Inflammatory macrophage treated with lipopolysaccharide for 4 hours (primary cell): Measurements from ENCODE around the gene EGFR.

Experiments used
- DNase-seq: peaks from one replicate; pipeline ENCODE4 v3.0.0-alpha.2; 2020

The EGFR gene

DNA sequence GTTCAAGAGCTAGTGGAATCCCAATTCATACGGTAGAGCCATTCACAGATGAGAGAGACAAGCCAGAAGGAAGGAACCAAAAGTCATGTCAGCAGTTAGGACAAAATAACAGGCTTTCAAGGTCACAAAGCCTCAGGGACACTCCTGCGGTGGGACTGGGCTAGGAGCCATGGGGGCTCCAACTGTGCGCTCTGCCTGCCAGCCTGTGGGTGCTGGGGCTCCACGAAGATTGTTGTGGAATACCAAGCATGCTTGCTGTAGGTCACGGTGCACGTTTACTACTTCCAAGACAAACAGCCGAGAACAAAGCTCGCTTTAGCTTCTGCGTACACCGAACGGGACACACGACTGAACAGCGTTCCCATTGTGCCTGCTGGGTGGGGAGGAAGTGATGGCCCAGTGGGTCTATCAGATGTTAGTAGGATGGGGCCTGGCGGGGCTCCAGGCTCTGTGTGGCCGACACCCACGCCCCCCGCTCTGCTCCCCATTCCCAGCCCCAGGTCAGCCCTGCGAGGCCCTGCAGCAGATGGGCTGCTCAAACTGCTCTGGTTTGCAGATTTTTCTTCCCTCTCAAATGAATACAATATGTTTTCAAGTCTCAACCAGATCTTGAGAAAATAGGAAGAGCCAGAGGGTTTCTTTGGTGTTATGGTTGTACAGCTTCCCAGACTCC is 158.9 kb downstream of the EGFR start:
- no peak for DNase-seq

DNA sequence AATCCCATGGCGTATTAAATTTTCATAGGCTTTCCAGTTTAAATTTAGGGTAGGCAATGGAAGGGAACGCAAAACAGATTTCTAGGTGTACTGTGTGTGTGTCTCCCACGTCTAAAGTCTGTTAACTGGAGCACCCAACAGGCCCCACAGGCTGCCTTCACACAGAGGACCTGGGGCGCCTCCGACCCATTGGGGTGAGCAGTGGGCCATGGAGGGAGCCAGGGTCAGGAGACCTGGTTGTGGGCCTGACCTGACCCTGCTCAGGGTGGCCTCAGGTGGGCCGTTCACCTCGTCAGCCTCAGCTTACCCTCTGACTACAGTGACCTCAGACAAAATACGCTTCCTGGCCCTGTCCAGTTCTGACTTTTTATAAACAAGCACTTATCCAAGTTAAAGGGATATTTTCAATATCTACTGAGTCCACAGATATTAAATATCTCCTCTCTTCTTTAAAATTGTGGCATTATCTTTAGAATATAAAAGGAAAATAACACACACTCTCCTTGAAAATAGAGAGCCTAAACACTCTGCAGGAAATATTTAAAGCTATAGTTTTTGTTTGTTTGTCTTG is 159.6 kb downstream of the EGFR start:
- no peak for DNase-seq

DNA sequence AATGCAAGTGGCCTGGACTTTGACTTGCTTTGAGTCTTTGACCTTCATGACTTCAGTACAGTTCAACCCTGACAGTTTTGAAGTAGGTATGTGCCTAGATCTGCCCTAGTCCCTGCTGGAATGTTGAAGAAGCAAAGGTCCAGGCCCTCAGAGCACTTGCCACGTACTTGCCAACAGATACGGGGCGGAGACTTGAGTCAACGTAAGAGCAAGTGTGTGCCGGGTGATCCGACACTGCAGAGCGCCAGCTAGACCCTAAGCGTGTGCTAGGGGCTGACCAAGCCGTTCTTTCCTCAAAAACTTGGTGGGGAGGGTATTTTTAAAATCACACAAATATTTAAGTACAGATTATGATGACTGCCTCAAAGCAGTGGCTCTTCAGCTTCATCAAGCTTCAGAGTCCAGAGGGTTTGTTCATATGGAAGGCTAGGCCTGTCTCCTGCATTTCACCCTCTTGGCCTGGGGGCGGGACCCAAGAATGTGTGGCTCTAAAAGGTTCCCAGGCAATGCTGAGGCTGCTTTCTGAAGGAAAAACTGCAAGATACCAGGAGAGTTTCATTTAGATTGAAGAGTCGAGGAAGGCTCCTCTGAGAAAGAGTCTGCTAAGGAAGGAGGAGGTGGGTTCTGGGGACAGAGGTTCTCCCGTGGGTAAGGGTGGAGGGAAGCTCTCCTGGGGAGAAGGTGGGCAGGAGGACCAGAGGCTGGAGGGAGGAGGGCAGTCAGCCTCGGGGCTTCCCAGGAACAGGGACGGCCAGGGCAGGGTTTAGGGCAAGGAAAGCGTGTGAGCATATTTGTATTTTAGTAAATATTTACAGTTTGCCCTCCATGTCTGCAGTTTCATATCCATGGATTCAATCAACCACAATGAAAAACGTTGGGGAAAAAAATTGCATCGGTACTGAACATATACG is 160.3 kb downstream of the EGFR start:
- no peak for DNase-seq

DNA sequence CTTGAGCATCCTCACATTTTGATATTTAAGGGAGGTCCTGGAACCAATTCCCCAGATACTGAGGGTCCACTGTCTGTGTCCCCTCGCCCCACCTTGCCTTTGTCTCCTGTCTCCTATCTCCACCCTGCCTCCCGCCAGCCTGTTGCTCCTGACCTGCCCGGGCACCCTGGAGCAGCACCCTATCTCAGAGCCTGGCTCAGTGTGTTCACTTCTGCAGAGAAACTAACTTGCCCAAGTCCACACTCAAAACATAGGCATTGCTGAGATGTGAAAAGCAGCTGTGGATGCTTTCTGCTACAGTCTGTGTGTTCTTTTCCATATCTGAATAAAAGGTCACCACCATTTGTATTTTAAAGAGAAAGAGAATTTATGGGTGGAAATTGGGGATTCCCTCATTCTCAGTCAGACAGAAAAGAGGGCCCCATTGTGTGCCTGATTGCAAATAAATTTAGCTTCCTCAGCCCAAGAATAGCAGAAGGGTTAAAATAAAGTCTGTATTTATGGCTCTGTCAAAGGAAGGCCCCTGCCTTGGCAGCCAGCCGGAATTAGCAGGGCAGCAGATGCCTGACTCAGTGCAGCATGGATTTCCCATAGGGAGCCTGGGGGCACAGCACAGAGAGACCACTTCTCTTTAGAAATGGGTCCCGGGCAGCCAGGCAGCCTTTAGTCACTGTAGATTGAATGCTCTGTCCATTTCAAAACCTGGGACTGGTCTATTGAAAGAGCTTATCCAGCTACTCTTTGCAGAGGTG is 161.3 kb downstream of the EGFR start:
- DNase-seq = no peak

DNA sequence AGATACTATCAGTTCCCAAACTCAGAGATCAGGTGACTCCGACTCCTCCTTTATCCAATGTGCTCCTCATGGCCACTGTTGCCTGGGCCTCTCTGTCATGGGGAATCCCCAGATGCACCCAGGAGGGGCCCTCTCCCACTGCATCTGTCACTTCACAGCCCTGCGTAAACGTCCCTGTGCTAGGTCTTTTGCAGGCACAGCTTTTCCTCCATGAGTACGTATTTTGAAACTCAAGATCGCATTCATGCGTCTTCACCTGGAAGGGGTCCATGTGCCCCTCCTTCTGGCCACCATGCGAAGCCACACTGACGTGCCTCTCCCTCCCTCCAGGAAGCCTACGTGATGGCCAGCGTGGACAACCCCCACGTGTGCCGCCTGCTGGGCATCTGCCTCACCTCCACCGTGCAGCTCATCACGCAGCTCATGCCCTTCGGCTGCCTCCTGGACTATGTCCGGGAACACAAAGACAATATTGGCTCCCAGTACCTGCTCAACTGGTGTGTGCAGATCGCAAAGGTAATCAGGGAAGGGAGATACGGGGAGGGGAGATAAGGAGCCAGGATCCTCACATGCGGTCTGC is 162.2 kb downstream of the EGFR start:
- no peak for DNase-seq

DNA sequence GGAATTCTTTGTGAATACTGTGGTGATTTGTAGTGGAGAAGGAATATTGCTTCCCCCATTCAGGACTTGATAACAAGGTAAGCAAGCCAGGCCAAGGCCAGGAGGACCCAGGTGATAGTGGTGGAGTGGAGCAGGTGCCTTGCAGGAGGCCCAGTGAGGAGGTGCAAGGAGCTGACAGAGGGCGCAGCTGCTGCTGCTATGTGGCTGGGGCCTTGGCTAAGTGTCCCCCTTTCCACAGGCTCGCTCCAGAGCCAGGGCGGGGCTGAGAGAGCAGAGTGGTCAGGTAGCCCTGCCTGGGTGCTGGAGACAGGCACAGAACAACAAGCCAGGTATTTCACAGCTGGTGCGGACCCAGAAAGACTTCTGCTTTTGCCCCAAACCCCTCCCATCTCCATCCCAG is 162.9 kb downstream of the EGFR start:
- DNase-seq = no peak

DNA sequence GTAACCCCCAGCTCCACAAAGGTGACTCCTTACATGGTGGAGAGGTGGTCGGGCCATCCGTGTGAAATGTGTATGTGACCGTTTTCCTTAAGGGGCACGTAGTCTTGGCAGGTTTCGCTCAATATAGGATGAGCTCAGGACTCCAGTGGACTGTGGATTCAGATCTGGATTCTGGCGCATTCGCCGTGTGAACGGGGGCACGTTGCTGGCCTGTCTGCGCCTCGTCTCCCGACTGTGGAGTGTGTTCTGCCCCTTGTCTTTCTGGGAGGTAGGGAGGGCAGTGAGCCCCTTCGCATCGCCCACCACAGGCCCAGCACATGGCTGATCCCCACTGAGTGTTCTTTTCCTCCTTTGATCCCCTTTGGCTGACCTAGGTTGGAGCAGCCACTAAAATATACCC is 165.1 kb downstream of the EGFR start:
- no peak for DNase-seq

DNA sequence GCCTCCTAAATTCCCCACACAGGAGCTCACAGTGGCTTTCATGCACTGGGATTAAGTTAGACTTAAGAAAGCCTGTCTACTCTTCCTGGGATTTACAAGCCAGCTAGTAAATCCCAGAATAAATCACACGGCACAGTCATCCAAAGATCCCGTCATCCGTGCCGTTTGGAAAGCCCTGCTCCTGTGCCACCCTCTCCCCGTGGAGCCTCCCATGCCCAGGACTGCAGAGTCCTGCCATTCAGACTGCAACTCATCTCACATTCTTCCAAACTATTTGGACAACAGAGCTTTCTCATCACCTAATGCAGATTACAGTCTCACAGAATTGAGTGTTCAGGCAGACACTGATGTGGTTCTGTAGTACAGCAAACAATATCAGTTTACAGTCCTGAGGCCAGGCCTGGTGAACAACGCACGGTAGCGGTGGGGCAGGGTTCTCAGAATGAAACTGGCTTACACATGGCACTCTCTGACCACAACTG is 166.5 kb downstream of the EGFR start:
- no peak for DNase-seq

DNA sequence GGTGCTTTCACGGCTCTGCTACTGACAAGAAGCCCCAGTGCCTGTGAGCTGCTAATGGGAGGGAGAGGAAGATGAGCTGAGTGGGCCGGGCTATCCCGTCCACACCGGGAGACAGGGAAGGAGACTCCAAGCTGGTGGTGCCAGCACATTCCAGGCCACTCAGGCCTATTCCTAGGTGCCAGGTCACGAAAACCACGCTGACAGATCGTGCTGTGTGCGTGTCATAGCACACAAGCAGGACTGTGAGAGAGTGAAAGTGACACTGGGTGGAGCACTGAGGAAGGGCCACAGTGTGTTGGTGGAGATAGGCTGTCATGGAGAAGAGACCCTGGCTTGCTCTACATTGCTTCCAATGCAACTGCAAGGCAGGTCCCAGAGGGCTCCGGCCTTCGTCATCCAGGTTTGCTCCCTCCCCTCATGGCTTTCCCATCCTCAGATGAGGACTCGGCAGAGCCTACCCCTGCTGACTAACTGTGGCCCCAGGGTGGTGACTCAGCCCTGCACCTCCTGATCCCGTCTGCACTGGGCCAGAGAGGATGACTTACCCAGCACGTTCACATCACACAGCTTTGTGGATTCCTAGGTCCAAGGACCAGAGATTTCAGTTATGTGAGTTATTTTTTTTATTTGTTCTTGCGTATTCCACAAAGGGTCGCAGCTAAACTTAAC is 167.3 kb downstream of the EGFR start:
- DNase-seq = no peak

DNA sequence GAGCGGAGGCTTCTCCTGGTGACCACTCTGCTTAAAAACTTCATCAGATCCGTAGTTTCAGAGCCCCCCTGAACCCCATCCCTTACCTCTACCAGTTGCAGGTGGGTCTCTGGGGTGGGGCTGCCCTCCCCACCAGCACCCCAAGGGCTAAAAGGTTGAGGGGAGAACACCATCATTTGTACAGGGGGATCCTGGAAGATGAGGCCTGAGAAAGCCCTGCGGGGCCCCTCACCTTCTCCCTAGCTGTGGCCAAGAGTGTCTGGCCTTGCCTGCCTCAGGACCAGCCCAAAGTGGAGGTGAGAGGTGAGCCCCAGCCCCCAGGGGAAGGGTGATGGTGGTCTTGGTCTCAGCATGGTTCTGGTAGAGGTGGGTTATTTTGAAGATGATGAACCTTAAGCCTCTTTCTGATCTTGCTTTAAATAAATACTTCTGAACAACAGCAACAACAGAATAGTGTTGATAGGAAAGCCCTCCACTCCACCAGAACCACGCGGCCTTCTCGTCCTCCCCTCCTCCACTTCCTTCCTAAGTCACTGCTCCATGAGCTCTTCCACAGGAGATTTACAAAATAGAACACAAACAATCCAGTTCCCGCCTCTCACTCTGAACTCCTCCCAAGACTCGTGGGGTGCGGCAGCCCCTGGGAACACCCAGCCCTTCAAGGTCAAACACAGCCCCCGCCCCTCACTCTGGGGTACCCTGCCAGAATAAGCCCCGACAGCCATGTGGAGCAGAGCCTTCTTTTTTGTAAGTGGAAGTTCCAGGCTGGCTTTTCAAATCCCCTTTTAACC is 169.1 kb downstream of the EGFR start:
- DNase-seq = no peak

DNA sequence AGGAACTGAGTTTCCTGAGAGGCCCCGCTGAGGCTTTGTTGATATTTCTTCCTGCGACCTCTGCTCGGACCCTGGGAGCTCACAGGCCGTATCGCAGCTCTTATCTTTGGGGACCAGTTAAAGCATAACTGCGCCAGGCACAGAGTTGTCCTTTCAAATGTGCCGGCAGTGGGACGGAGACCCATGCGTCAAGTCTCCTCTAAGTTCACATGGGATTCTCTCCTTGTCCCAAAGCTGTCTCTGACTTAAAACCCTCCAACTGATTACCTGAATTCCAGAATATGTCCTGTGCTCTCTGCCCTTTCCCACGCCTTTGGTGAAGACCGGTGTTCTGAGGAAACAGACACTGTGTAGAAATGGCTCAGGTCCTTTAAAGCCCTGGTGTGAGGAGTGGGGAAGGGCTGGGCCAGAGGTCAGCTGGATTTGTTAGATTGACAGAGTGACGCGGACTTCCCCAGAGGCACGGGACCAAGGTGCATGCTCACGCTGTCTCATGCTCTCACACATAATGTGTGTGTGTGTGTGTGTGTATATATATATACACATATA is 169.8 kb downstream of the EGFR start:
- no peak for DNase-seq

DNA sequence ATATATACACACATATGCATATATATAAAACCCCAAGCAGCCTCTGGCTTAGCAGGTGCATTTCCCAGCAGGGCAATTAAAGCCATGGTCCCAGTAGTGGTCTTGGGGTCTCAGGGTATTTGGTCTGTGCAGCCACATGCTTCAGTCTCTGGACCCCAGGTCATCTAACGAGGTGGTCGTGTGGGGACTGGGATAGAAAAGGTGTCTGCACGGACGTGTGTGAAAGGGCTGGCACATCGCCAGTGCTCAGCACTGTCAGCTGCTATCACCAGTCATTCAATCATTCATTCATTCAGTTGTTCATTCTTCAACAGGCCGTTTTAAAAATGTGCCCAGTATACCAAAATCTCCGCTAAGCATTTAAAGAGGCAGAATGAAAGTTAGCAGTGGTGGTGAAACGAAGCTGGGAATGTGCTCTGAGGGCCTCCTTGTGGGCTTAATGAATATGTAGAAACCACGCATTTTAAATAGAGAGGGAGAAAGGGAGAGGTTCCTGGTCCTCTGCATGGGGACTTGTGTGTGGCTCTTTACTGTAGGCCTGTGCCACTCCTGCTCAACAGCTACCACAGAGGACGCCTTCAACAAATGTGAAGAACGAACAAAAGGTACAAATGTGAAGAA is 170.4 kb downstream of the EGFR start:
- DNase-seq = no peak

DNA sequence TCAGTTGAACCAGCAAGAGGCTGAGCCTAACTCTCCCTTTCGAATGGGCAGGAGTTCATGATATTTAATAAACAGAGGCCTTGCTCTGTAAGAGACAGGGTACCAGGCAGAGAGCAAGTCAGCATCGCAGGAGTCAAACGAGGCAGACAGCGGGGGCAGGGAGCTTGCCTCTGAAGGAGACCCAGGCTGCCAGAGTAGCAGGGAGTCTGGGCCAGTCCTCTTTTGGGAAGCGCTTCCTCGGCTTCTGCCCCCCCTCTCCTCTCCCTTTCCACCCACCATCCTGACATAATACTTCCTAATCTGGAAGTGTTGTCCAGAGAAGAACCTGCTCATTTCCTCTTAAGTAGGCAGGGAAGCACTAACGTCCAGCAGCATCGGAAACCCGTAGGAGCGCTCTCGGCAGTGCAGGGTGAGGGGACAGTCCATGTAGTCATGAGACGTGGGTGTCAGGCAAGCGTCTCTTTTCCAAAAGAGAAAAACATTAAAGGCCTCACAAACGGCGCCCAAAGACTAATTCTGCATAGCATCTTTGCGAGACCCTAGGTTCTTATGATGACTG is 171.1 kb downstream of the EGFR start:
- no peak for DNase-seq

DNA sequence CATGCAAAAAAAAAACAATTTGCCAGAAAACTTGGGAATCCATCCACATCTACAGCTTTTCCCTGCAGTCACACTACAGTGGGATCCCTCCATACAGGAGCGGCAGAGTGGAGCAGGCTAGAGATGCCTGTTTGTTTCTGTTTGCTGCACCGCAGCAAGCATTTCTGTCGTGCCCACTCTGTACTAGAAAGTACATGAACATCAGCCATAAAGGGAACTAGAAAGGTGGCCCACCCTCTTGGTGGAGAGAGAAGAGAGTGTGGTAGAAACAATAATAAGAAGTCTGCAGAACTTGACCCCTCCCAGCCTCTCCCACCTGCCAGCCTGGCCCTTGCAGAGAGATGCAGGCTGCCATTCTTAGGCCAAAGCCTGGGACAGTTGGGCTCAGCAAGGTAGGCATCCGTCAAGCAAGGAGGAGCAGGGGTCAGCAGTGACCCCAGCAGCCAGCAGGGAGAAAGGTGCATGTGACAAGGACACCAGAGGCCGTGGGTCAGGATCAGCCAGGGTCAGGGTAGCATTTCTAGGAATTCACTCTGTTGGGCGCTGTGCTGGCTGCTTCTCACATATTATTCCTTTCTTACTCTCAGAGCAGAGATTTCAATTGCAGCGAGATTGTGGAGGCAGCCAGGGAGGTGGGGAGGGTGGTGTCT is 171.8 kb downstream of the EGFR start:
- DNase-seq = no peak

DNA sequence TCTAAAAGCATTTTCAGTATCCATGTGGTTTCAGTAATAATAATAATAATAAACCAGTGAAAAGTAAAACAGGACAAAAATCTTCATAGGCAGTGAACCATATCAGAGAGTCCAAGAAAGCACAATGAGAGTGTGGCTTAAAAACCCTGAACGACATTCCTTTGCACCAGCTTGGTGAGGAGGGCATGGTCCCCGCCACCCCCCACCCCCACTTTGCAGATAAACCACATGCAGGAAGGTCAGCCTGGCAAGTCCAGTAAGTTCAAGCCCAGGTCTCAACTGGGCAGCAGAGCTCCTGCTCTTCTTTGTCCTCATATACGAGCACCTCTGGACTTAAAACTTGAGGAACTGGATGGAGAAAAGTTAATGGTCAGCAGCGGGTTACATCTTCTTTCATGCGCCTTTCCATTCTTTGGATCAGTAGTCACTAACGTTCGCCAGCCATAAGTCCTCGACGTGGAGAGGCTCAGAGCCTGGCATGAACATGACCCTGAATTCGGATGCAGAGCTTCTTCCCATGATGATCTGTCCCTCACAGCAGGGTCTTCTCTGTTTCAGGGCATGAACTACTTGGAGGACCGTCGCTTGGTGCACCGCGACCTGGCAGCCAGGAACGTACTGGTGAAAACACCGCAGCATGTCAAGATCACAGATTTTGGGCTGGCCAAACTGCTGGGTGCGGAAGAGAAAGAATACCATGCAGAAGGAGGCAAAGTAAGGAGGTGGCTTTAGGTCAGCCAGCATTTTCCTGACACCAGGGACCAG is 172.5 kb downstream of the EGFR start:
- no peak for DNase-seq

DNA sequence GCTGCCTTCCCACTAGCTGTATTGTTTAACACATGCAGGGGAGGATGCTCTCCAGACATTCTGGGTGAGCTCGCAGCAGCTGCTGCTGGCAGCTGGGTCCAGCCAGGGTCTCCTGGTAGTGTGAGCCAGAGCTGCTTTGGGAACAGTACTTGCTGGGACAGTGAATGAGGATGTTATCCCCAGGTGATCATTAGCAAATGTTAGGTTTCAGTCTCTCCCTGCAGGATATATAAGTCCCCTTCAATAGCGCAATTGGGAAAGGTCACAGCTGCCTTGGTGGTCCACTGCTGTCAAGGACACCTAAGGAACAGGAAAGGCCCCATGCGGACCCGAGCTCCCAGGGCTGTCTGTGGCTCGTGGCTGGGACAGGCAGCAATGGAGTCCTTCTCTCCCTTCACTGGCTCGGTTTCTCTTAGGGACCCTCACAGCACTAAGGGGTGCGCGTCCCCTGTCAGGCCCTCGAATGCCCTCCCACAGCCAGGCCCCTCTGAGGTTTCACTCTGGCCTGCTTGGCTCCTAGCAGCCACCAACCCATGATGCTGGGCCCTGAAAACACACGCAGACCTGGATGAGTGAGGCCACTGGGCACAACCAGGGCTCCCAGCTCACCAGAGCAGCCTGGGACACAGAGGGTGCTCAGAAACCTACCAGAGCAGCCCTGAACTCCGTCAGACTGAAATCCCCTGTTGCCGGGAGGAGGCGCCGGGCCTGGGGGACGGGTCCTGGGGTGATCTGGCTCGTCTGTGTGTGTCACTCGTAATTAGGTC is 173.3 kb downstream of the EGFR start:
- no peak for DNase-seq

DNA sequence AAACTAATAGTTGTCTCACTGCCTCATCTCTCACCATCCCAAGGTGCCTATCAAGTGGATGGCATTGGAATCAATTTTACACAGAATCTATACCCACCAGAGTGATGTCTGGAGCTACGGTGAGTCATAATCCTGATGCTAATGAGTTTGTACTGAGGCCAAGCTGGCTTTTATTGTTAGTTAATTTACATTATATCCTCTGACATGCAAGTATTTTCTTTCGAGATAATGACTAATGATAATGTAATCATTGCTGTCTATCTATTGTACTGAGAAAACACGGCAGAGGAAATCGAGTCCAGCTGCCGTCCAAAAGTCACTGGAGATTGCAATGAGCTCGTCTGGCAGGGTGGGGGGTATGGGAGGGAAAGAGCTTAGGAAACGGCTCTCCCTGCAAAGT is 173.9 kb downstream of the EGFR start:
- DNase-seq = no peak

DNA sequence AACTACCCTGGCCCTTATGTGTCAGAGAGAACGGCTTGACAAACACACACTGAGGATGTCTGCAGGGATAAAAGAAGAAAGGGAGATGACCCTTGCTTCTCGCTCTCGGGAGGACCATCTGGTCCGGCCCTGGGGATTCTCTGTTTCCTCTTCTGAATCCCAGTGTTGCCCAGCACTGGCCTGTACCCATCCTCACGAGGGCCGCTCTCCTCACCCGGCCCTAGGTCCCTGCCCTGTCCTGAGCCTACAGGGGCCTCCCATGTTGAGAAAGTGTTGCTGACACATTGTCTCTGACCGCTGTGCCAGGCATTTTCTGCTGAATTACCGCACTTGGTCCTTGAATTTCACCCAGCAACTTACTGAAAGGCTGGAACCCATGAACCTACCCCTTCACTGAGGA is 174.4 kb downstream of the EGFR start:
- no peak for DNase-seq
